HG03439 (cell line): ENCODE measurements around the gene SUN3.

Source experiments
- ATAC-seq: cut with Tn5 transposase; IDR thresholded peaks from one replicate; pipeline ENCODE4 v1.9.1; 2021; ENCODE audit warnings: mild to moderate bottlenecking, moderate library complexity; ENCODE audit not compliant: unreplicated experiment

SUN3 gene

GRCh38 chr7:47979832-47980181 lies 49.1 kb downstream of the SUN3 start:
- no peak for ATAC-seq

DNA sequence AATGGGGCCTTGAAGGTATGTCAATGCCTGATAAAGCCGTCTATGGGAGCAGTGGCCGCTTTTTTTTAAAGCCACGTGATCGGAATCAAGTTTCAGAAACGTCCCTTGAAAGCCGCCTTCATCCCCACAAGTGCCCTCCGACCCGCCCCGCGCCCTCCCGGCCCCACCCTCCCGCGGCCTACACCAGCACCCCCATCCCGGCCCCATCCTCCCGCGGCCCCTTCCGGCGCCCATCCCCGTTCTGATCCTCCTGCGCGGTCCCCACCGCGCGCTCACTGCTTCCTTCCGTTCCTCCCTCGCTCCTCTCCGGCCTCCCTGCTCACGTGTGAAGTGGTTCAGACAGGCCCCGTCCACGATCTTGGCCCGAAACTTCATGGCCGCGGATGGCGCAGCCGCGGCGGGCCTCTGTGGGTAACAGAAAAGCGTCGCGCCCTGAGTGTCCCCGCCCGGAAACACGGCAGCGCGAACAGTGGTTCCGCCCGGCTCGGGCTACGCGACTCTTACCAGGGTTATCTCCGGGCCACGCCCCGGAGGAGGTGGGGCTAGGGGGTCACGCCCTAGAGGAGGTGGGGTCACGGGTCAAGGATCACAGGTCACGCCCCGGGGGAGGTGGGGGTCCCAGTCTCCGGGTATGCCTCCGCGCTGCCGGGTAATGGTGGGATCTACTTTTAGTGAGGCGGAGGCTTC lies 49.6 kb downstream of the SUN3 start, which contains the start of gene HUS1:
Gene HUS1, minus strand, starts transcription at position 471 of the 687 bp plus-strand sequence. Its CDS starts 96 bp downstream, at position 375.
- ATAC-seq: peak; percentile 99

GRCh38 chr7:47978790-47979144 lies 50.1 kb downstream of the SUN3 start:
- ATAC-seq: no peak

- no peak for ATAC-seq
Measured at GRCh38 chr7:47973739-47974138, 55.2 kb downstream of the SUN3 start.

DNA sequence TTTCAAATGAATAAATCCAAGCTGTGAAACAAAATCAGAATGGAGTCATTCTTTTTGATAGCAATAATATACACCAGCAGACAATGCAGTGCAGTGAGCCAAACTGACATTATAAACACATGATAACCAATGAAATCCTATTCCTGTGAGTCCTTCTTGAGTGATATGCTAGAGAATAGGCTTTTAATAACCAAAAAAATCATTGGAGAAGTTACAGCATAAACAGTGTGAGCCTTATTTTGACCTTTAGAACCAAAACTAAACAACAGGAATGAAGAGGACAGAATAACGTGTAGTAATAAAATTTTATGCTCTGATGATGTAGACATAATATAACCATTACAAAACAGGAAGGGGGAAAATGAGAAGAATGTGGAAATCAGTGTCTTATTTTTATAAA lies 58.1 kb downstream of the SUN3 start:
- no peak for ATAC-seq

- no peak for ATAC-seq
Measured at GRCh38 chr7:47968847-47969774, 59.8 kb downstream of the SUN3 start.

GRCh38 chr7:47967708-47968107 lies 61.2 kb downstream of the SUN3 start:
- ATAC-seq: no peak

DNA sequence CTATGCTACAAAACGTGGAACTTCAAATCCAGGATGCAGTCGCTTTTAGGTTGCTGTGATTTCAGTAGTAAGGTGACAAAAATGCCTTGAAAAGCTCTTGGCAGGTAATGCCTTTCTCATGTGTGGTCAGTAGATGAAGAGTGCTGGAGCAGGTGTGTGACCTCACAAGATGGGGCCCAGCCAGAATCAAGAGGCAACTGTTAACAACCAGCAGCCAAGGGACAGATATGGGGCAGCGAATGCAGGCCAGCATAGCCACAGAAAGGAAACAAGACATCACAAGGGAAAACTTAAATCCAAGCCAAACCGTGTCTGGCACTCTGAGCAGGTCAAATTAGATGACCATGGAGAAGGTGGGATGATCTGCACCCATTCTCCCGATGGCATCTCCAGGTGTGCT lies 61.8 kb downstream of the SUN3 start:
- ATAC-seq: no peak

GRCh38 chr7:47965456-47965855 lies 63.5 kb downstream of the SUN3 start:
- ATAC-seq: no peak

- ATAC-seq: no peak
Measured at GRCh38 chr7:47962262-47962661, 66.6 kb downstream of the SUN3 start.

GRCh38 chr7:47957156-47957555 lies 71.8 kb downstream of the SUN3 start:
- ATAC-seq: no peak

DNA sequence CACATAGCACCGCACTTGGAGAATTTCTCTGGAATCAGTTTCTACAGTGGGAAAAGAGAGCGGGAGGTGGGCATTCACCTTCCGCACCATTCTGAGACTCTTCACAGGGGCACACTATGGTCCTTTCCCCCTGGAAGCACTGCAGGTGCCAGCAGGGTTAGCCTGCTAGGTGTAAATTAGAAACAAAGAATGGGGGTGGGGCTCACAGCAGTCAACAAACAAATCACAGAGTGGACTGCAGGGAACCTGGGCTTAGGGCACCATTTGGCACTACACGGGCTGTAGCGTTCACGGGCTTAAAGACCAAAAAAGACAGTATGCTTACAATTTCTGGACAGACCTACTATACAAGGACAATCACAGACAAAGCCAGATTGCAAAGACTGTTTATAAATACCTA lies 72.7 kb downstream of the SUN3 start:
- no peak for ATAC-seq

DNA sequence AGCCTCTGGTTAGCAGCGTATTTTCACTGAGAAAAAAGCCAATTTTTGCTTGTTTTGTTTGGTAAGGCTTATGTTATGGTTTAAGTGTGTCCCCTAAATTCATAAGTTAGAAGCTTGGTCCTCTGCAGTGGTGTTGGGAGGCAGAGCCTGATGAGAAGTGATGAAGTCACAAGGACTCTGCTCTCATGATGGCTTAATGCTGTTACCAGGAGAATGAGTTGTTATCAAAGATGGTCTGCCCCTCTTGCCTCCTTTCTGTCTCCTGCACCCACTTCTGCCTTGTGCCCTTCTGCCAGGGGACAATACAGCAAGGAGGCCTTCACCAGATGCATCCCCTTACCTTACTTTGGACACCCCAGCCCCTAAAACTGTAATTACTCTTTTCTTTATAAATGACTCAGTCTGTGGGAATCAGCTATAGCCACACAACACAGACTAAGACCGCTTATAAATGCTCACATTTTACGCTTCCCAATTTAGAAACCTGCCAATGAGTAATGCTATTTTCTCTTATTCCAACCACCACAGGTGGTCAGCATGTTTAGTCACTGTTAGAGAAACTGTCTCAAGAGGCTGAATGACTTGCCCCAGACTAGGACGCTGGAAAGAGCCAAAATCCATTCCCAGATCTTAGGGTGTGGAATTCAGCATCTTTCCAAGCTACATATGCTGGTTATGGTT lies 74.5 kb downstream of the SUN3 start:
- no peak for ATAC-seq

GRCh38 chr7:47953822-47954221 lies 75.1 kb downstream of the SUN3 start:
- peak; percentile 71 for ATAC-seq

DNA sequence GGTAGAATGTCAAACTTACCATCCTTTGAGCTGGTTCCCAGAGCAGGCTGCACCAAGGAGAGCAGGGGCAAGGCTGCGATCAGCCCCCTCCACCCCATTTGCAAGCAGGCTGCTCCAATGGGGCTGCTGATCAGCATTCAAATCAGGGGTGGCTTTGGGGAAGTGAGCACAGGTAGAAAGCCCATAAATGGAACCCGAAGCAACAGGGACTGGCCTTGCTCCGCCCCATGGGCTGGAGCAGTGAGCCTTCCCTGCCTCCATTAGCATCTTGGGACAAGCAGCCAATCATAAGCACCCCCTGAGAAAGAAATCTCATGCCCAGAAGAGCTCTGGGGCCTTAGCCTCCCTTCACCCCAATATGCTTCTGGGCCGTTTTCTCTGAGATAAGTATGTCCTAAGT lies 76.7 kb downstream of the SUN3 start:
- ATAC-seq: no peak

DNA sequence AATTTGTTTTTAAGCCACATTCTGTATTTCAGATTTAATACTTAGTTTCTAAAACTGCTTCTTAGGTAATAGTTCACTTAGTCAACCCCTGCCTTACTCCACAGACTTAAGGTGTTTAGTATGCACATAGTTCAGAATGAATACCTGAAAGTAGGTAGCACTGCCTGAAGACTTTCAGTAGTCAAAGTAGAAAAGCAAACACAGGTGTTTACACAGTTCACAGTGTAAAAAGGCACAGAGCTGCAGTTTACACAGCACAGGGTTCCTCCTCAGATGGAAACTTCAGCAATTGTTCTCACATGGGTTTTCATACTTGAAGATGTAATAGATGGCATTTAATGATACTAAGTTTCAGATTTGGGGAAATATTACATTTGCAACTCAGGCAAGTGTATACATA lies 77.5 kb downstream of the SUN3 start:
- ATAC-seq: no peak

- ATAC-seq: no peak
Measured at GRCh38 chr7:47950714-47951113, 78.2 kb downstream of the SUN3 start.

DNA sequence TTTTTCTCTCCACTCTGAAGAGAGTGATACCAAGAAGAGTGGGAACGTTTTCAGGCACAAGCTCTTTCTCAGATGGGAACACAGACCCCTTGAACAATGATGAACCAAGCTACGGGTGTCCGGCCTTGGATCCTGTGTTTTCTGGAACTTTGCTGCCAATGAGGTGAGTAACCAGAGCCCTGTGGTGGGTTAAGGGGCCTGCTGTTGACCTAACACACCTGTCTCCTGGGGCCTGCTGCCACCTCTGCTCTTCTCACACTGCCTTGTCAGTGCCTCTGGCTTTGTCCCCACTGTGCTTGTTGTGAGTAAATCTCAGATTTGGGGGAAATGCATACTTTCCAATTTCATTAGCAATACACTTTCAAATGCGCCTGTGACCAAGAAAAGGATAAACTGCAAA lies 79.2 kb downstream of the SUN3 start:
- ATAC-seq: no peak

- no peak for ATAC-seq
Measured at GRCh38 chr7:47948141-47948790, 80.6 kb downstream of the SUN3 start, which contains the start of gene PKD1L1. Gene PKD1L1 (minus strand): TSS chr7:47948466. CDS start chr7:47948440, 26 bp downstream.

GRCh38 chr7:47947355-47947749 lies 81.6 kb downstream of the SUN3 start:
- no peak for ATAC-seq
